Duodenal mucosa (tissue), 2 donors: Measurements from ENCODE around the gene CNTD1.
A peak's percentile ranks its signal among the peaks of the same experiment; 100 is the strongest.

Experiments
- H3K27ac ChIP-seq: one replicate; pipeline ENCODE4 v1.7.0; 2013; ENCODE audit warnings: low read depth, low read length
- H3K27me3 ChIP-seq, 2 donors: one replicate each; pipeline ENCODE4 v1.7.0; 2013; ENCODE audit warnings: low read length in 2 of 2, control low read depth in 1 of 2; ENCODE audit not compliant: insufficient read depth in 2 of 2, control insufficient read depth in 1 of 2
- H3K36me3 ChIP-seq, 2 donors: one replicate each; pipeline ENCODE4 v1.7.0; 2013; ENCODE audit warnings: low read length in 2 of 2, control low read depth in 1 of 2; ENCODE audit not compliant: insufficient read depth in 2 of 2, control insufficient read depth in 1 of 2
- H3K4me1 ChIP-seq, 2 donors: one replicate each; pipeline ENCODE4 v1.7.0; 2013; ENCODE audit warnings: low read length in 2 of 2, control low read depth in 1 of 2; ENCODE audit not compliant: insufficient read depth in 2 of 2, control insufficient read depth in 1 of 2
- H3K4me3 ChIP-seq, 2 donors: one replicate each; pipeline ENCODE4 v1.7.0; 2013; ENCODE audit warnings: low read length in 2 of 2, low read depth in 1 of 2
- H3K9ac ChIP-seq, 2 donors: one replicate each; pipeline ENCODE4 v1.7.0; 2013; ENCODE audit warnings: low read length in 2 of 2, low read depth in 1 of 2
- H3K9me3 ChIP-seq, 2 donors: one replicate each; pipeline ENCODE4 v1.7.0; 2013; ENCODE audit warnings: low read length in 2 of 2, control low read depth in 1 of 2; ENCODE audit not compliant: control insufficient read depth in 1 of 2

CNTD1 gene

GRCh38 chr17:42804918-42805367 is 6.3 kb downstream of the CNTD1 start:
- H3K27me3 ChIP-seq: no peaks in the 10 kb centered on the region
- no peaks in the 10 kb centered on the region for H3K9me3 ChIP-seq
- no peak overlapping the region for H3K4me3 ChIP-seq
- peaks cover 14 to 27% of the 10 kb centered on the region in 2 donors for H3K4me1 ChIP-seq
- H3K9ac ChIP-seq: no peak overlapping the region
- H3K36me3 ChIP-seq: peaks cover 0 to 3% of the 10 kb centered on the region in 2 donors
- no peak overlapping the region for H3K27ac ChIP-seq

GRCh38 chr17:42806249-42806648 is 7.6 kb downstream of the CNTD1 start:
- peak overlapping the region; percentile 73 for H3K27ac ChIP-seq

GRCh38 chr17:42809250-42809649 is 10.6 kb downstream of the CNTD1 start:
- peaks cover 18 to 32% of the 10 kb centered on the region in 2 donors for H3K36me3 ChIP-seq
- H3K9ac ChIP-seq: no peak overlapping the region
- no peak overlapping the region for H3K4me3 ChIP-seq
- no peaks in the 10 kb centered on the region for H3K9me3 ChIP-seq
- peaks cover 10 to 21% of the 10 kb centered on the region in 2 donors for H3K4me1 ChIP-seq
- H3K27me3 ChIP-seq: no peaks in the 10 kb centered on the region
- no peak overlapping the region for H3K27ac ChIP-seq

More at GRCh38 chr17:42806249-42806648, 7.6 kb downstream of the CNTD1 start:
- H3K9ac ChIP-seq: peak overlapping the region in 1 of 2 donors; percentile 11
- peaks cover 14 to 27% of the 10 kb centered on the region in 2 donors for H3K4me1 ChIP-seq
- H3K27me3 ChIP-seq: no peaks in the 10 kb centered on the region
- peaks cover 8 to 16% of the 10 kb centered on the region in 2 donors for H3K36me3 ChIP-seq
- peak overlapping the region in 1 of 2 donors; percentile 42 for H3K4me3 ChIP-seq
- H3K9me3 ChIP-seq: no peaks in the 10 kb centered on the region

- Histone ChIP-seq H3K9me3 (no peaks in the 10 kb centered on the region), H3K36me3 (peaks cover 53 to 85% of the 10 kb centered on the region in 2 donors), H3K4me1 (peaks cover 0 to 7% of the 10 kb centered on the region in 2 donors), H3K27ac (no peak overlapping the region), H3K9ac (no peak overlapping the region), H3K4me3 (no peak overlapping the region), H3K27me3 (no peaks in the 10 kb centered on the region)
Measured at GRCh38 chr17:42814633-42815399, 16.2 kb downstream of the CNTD1 start.

GRCh38 chr17:42817866-42818265 is 19.2 kb downstream of the CNTD1 start:
- Histone ChIP-seq H3K9me3 (no peaks in the 10 kb centered on the region), H3K27ac (no peak overlapping the region), H3K4me1 (peaks cover 0 to 9% of the 10 kb centered on the region in 2 donors), H3K9ac (no peak overlapping the region), H3K36me3 (peaks cover 48 to 82% of the 10 kb centered on the region in 2 donors), H3K4me3 (no peak overlapping the region), H3K27me3 (no peaks in the 10 kb centered on the region)

GRCh38 chr17:42818379-42818778 is 19.7 kb downstream of the CNTD1 start:
- Histone ChIP-seq H3K27ac (no peak overlapping the region), H3K27me3 (no peaks in the 10 kb centered on the region), H3K36me3 (peaks cover 48 to 79% of the 10 kb centered on the region in 2 donors), H3K9ac (no peak overlapping the region), H3K4me3 (no peak overlapping the region), H3K9me3 (no peaks in the 10 kb centered on the region), H3K4me1 (peaks cover under 1 to 14% of the 10 kb centered on the region in 2 donors)

GRCh38 chr17:42819939-42820535 is 21.4 kb downstream of the CNTD1 start:
- Histone ChIP-seq H3K4me1 (peaks cover 4 to 18% of the 10 kb centered on the region in 2 donors), H3K36me3 (peaks cover 37 to 65% of the 10 kb centered on the region in 2 donors), H3K4me3 (no peak overlapping the region), H3K27ac (no peak overlapping the region), H3K9me3 (no peaks in the 10 kb centered on the region), H3K9ac (no peak overlapping the region), H3K27me3 (no peaks in the 10 kb centered on the region)

GRCh38 chr17:42821176-42821575 is 22.5 kb downstream of the CNTD1 start:
- H3K36me3 ChIP-seq: peaks cover 28 to 54% of the 10 kb centered on the region in 2 donors
- H3K9ac ChIP-seq: no peak overlapping the region
- no peak overlapping the region for H3K4me3 ChIP-seq
- H3K9me3 ChIP-seq: no peaks in the 10 kb centered on the region
- H3K27me3 ChIP-seq: no peaks in the 10 kb centered on the region
- H3K27ac ChIP-seq: no peak overlapping the region
- H3K4me1 ChIP-seq: peaks cover 4 to 11% of the 10 kb centered on the region in 2 donors

GRCh38 chr17:42827472-42827871 is 28.8 kb downstream of the CNTD1 start:
- Histone ChIP-seq H3K9me3 (no peaks in the 10 kb centered on the region), H3K36me3 (no peaks in the 10 kb centered on the region), H3K4me3 (no peak overlapping the region), H3K27me3 (no peaks in the 10 kb centered on the region), H3K27ac (no peak overlapping the region), H3K9ac (no peak overlapping the region), H3K4me1 (peaks cover 9 to 15% of the 10 kb centered on the region in 2 donors)

GRCh38 chr17:42830971-42831370 is 32.3 kb downstream of the CNTD1 start:
- no peaks in the 10 kb centered on the region for H3K9me3 ChIP-seq
- H3K4me3 ChIP-seq: no peak overlapping the region
- H3K27me3 ChIP-seq: no peaks in the 10 kb centered on the region
- H3K36me3 ChIP-seq: peaks cover 0 to 8% of the 10 kb centered on the region in 2 donors
- H3K27ac ChIP-seq: no peak overlapping the region
- H3K9ac ChIP-seq: no peak overlapping the region
- H3K4me1 ChIP-seq: peaks cover 18 to 20% of the 10 kb centered on the region in 2 donors
